HL-60 (cell line): ENCODE results near the gene DLD.
A peak's percentile ranks its signal among the peaks of the same experiment; 100 is the strongest.
"Not testable (repeated sequence)": the region's sequence is repeated elsewhere in the genome, so short reads cannot be mapped to it uniquely, and the experiment has no call there.

Experiments
- DNase-seq, 2 experiments: peaks; one replicate each; pipeline ENCODE4 v3.0.0-alpha.2; 2010 to 2020; ENCODE audit warnings: low read depth in 1 of 2, low spot score in 1 of 2
- H3K27ac ChIP-seq: fragments of 250-450 bp; sonication (Bioruptor Pico); replicated peaks from 2 replicates; pipeline ENCODE4 v1.5.1; 2020; ENCODE audit warnings: mild to moderate bottlenecking, moderate library complexity
- H3K27me3 ChIP-seq: fragments of 250-450 bp; sonication (Bioruptor Pico); 2 replicates; pipeline ENCODE4 v1.5.1; 2021; ENCODE audit warnings: mild to moderate bottlenecking, moderate library complexity; ENCODE audit not compliant: insufficient read depth, poor library complexity, severe bottlenecking
- H3K4me3 ChIP-seq: replicated peaks from 2 replicates; pipeline ENCODE4 v1.5.1; 2011; ENCODE audit warnings: mild to moderate bottlenecking, control low read depth, low read length; ENCODE audit not compliant: insufficient read depth
- GABPA ChIP-seq: IDR thresholded peaks from 2 replicates; pipeline ENCODE4 v1.6.1; 2012; ENCODE audit warnings: low read depth
- POLR2AphosphoS5 ChIP-seq: IDR thresholded peaks from 2 replicates; pipeline ENCODE4 v1.6.1; 2012; ENCODE audit warnings: low read depth
- SPI1 ChIP-seq: IDR thresholded peaks from 2 replicates; pipeline ENCODE4 v1.6.1; 2012; ENCODE audit warnings: low read depth, mild to moderate bottlenecking, borderline replicate concordance
- TF ChIP-seq, protein P1 (sequence below): IDR thresholded peaks from 2 replicates; pipeline ENCODE4 v1.6.1; 2012; ENCODE audit warnings: low read depth; ENCODE audit not compliant: insufficient replicate concordance
- TF ChIP-seq, protein P2 (sequence below): IDR thresholded peaks from one replicate; pipeline ENCODE4 v1.5.1; 2011; ENCODE audit warnings: low read length, control low read depth, inconsistent platforms; ENCODE audit not compliant: insufficient read depth

DLD gene

GRCh38 chr7:107889992-107890391, 991 bp upstream of the DLD start:
- no peak overlapping the region for H3K4me3 ChIP-seq
- H3K27ac ChIP-seq, result no peak overlapping the region
- no peak for DNase-seq
- TF ChIP-seq GABPA (no peak), POLR2AphosphoS5 (no peak), SPI1 (no peak)
- TF ChIP-seq, protein P1, sequence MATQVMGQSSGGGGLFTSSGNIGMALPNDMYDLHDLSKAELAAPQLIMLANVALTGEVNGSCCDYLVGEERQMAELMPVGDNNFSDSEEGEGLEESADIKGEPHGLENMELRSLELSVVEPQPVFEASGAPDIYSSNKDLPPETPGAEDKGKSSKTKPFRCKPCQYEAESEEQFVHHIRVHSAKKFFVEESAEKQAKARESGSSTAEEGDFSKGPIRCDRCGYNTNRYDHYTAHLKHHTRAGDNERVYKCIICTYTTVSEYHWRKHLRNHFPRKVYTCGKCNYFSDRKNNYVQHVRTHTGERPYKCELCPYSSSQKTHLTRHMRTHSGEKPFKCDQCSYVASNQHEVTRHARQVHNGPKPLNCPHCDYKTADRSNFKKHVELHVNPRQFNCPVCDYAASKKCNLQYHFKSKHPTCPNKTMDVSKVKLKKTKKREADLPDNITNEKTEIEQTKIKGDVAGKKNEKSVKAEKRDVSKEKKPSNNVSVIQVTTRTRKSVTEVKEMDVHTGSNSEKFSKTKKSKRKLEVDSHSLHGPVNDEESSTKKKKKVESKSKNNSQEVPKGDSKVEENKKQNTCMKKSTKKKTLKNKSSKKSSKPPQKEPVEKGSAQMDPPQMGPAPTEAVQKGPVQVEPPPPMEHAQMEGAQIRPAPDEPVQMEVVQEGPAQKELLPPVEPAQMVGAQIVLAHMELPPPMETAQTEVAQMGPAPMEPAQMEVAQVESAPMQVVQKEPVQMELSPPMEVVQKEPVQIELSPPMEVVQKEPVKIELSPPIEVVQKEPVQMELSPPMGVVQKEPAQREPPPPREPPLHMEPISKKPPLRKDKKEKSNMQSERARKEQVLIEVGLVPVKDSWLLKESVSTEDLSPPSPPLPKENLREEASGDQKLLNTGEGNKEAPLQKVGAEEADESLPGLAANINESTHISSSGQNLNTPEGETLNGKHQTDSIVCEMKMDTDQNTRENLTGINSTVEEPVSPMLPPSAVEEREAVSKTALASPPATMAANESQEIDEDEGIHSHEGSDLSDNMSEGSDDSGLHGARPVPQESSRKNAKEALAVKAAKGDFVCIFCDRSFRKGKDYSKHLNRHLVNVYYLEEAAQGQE, result no peak
- TF ChIP-seq, protein P2, sequence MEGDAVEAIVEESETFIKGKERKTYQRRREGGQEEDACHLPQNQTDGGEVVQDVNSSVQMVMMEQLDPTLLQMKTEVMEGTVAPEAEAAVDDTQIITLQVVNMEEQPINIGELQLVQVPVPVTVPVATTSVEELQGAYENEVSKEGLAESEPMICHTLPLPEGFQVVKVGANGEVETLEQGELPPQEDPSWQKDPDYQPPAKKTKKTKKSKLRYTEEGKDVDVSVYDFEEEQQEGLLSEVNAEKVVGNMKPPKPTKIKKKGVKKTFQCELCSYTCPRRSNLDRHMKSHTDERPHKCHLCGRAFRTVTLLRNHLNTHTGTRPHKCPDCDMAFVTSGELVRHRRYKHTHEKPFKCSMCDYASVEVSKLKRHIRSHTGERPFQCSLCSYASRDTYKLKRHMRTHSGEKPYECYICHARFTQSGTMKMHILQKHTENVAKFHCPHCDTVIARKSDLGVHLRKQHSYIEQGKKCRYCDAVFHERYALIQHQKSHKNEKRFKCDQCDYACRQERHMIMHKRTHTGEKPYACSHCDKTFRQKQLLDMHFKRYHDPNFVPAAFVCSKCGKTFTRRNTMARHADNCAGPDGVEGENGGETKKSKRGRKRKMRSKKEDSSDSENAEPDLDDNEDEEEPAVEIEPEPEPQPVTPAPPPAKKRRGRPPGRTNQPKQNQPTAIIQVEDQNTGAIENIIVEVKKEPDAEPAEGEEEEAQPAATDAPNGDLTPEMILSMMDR, result no peak
- no peaks in the 10 kb centered on the region for H3K27me3 ChIP-seq

- Histone ChIP-seq H3K27ac (peak overlapping the region; percentile 85), H3K27me3 (no peaks in the 10 kb centered on the region), H3K4me3 (peak overlapping the region; percentile 85)
- DNase-seq, result peak in 1 of 2 experiments; percentile 5
- TF ChIP-seq, protein P2, result no peak
- TF ChIP-seq, protein P1, result no peak
- no peak for TF ChIP-seq POLR2AphosphoS5
- TF ChIP-seq GABPA, result no peak
- no peak for TF ChIP-seq SPI1
These were observed 456 bp upstream of the DLD start for GRCh38 chr7:107890493-107890961.

- TF ChIP-seq, protein P1, result no peak
- TF ChIP-seq, protein P2, result no peak
- TF ChIP-seq GABPA (no peak), SPI1 (no peak), POLR2AphosphoS5 (no peak)
- Histone ChIP-seq H3K4me3 (peak overlapping the region; percentile 85), H3K27me3 (no peaks in the 10 kb centered on the region), H3K27ac (peak overlapping the region; percentile 85)
- peak in 1 of 2 experiments; percentile 32 for DNase-seq
These were observed 818 bp downstream of the DLD start for GRCh38 chr7:107891636-107892366.

DNA sequence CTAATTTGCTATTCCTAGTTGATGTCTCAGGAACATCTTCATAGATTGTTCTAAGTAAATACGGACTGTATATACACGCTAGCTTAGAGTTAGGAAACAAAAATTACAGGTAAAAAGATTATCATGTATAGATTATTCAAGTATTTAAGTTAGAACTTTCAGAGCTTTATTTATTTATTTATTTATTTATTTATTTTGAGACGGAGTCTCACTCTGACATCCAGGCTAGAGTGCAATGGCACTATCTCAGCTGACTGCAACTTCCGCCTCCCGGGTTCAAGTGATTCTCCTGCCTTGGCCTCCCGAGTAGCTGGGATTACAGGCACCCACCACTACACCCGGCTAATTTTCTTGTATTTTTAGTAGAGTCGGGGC, 1.4 kb downstream of the DLD start:
- not testable (repeated sequence) for DNase-seq, H3K27me3 ChIP-seq
- H3K4me3 ChIP-seq, result peak overlapping the region; percentile 85
- peak overlapping the region; percentile 85 for H3K27ac ChIP-seq
